Central memory CD4-positive, alpha-beta T cell (primary cell): Measurements from ENCODE around the gene C12orf50.
"Not testable (repeated sequence)": the region's sequence is repeated elsewhere in the genome, so short reads cannot be mapped to it uniquely, and the experiment has no call there.

Source experiments
- DNase-seq: peaks from one replicate; pipeline ENCODE4 v3.0.0; 2022

Gene C12orf50

DNA sequence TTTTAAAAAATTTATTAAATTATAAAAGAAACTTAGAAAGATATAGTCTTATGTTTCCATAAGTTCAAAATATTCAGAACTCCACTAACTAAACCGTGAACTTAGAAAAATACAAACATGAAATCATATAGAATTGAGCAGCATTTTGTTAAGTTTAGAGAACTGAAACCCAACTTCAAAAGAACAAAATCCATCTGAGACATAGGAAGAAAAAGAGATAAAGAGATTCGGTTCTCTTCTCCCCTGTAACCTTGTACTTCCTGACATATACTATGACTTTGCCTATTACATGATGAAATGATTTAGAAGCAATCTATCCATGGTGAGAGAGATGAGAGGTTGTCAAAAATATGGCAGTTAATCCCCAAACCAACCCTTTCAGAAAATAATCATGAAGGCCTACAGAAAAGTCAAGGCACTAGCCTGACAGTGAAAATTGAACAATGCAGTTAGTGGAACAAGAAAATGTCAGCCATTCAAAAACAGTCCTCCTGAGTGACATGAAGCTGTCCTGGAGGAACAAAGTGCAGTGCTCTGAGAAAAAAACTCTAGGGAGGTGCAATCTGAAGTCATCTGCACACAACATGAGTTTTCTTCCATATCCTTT lies 44.0 kb downstream of the C12orf50 start:
- no peak for DNase-seq

- DNase-seq: no peak
These were observed 47.0 kb downstream of the C12orf50 start for GRCh38 chr12:87982208-87982607.

DNA sequence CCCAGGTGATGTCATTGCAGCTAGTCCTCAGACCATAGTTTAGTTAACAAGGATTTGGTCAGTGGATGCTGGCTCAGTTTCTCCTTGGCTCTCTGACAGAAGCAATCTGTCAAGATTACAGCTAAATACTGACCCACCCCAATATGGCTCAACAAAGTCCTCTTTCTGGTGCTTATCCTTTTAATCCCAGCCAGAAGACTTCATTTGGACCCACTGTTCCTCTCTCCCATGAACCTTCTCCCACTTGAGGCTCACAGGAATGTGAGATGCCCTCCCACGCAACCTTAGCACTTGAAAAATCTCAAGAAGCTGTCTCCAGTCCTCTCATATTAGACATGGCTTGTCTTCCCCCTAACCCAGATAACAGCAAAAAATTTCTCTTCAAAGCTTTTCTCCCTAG lies 47.7 kb downstream of the C12orf50 start:
- DNase-seq: no peak

GRCh38 chr12:87975879-87976278 lies 53.3 kb downstream of the C12orf50 start:
- DNase-seq: no peak

DNA sequence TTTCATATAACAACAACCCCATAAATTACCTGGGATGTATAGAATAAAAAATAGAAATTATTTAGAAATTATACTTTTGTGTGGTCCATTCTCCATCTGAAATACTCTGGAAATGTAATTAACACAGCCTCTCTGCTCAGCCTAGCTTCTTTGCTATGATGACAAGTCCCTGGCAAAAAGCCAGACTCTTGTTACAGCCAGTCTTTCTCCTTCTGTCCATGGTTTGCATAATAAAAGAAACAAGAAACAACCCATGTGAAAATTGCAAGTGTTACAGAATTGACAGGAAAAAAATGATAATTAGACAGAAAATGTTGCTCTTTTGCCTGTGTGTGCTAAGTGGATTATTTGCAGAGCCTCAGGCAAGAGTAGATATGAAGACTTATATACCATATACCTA lies 61.3 kb downstream of the C12orf50 start:
- DNase-seq: no peak

DNA sequence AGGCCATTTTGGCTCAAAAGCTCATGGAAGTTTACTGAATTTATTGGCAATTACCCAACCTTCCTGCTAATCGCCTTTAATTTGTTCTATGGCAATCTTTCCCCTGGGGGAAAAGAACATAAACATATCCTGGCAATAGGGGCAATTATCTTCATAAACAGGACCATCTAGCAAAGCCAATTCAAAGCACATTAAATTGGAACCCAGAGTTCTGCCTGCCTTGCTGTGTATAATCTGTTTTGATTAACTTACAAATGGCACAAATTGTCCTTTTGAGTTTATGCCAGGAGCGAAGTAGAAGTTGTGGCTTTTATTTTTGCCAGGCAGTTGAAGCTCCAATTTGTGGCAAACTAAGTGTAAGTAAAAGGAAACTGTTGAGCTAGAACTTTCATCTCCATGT lies 68.6 kb downstream of the C12orf50 start:
- DNase-seq: no peak

DNA sequence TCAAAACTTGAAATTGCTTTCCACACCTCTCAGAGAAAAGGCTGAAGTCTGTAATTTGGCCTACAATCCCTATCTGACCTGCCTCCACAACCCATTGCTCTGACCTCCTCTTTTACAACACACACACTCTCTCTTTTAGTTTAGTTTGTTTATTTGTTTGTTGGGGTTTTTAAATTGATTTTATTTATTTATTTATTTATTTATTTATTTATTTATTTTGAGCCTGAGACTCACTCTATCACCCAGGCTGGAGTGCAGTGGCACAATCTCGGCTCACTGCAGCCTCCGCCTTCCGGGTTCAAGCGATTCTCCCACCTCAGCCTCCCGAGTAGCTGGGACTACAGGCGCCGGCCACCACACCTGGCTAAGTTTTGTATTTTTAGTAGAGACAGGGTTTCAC lies 75.2 kb downstream of the C12orf50 start:
- DNase-seq: not testable (repeated sequence)

- DNase-seq: no peak
These were observed 75.8 kb downstream of the C12orf50 start for GRCh38 chr12:87953256-87953860.

GRCh38 chr12:87952850-87953249 lies 76.4 kb downstream of the C12orf50 start:
- no peak for DNase-seq

DNA sequence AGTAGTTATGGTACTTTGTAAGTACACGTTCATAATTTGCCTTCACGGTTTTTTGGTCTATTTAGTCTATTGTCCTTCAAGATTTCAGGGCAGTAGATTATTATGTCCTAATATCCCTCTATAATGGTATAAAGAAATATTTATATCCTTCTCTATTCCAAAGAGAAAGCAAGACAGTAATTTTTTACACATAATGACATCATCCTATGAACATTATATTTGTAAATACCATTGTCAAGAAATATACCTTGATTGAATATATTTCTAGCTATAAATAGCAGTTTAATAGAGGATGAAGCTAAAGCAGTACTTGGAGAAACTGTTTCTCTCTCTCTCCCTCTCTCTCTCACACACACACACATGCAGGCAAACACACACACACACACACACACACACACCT lies 77.0 kb downstream of the C12orf50 start:
- DNase-seq: no peak

GRCh38 chr12:87943762-87944161 lies 85.4 kb downstream of the C12orf50 start:
- DNase-seq: no peak

DNA sequence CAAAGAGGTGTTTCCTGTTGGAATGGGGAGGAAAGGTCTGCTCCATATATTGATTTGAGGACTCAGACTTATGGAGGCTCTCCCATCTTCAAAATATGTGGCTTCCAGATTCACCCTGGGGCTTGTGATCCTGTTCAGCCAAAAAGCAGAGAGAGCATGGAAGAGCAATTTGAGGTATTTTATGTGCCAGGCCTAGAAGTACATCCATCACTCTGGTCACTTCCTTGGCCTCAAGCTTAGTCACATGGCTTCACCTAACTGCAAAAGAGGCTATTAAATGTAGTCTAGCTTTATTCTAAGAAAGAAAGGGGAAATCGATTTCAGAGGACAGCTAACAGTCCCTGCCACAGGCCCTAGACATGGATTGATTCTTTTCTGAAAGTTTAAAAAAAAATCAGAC lies 86.2 kb downstream of the C12orf50 start:
- DNase-seq: no peak

GRCh38 chr12:87939182-87939581 lies 90.0 kb downstream of the C12orf50 start:
- DNase-seq: no peak

GRCh38 chr12:87935216-87935615 lies 94.0 kb downstream of the C12orf50 start:
- DNase-seq: no peak

GRCh38 chr12:87933991-87934390 lies 95.2 kb downstream of the C12orf50 start:
- no peak for DNase-seq

DNA sequence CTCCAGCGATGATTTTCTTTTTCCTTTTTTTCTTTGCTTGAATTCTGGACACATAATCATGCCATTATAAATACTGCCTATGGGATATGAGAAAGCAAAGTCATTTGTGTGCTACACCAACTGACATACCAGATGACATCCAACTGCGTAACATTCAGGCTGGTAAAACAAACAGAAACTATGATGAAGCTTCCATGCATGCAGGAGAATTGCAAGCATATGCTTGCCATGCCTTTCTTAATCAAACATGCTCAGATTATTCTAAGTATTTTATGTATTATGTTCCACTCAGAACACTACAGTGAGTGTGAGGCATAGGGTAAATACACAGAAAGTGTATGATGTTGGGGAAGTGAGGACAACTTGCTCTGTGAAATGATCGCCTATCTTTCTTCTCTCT lies 97.4 kb downstream of the C12orf50 start:
- no peak for DNase-seq

- no peak for DNase-seq
These were observed 98.6 kb downstream of the C12orf50 start for GRCh38 chr12:87930627-87931026.
